ENCODE results near the gene DIPK1C.

GRCh38 chr18:74477771-74478170, 20.7 kb upstream of the DIPK1C start:
- TF ChIP-seq CTCF (IDR thresholded peaks at IDR 0.05): no peak
- TF ChIP-seq EP300 (IDR thresholded peaks at IDR 0.05): no peak
- no peak for TF ChIP-seq POLR2A (IDR thresholded peaks at IDR 0.05; ENCODE audit: low read depth)
- TF ChIP-seq POLR2AphosphoS5 (IDR thresholded peaks at IDR 0.05): no peak

Measured in esophagus muscularis mucosa (tissue), 4 donors.